Smooth muscle cell (in vitro differentiated cells): Measurements from ENCODE around the gene SORBS2. TPM values are rescaled to one million over a fixed set of nuclear protein-coding genes. Genes with fewer than 3 reads are reported as not detected.

Experiments
- DNase-seq: peaks from one replicate; lab custom pipeline; 2025; ENCODE audit not compliant: unreplicated experiment; lab: John Stamatoyannopoulos, UW
- H2AFZ ChIP-seq: fragments of 200-600 bp; sonication (generic); 2 replicates; pipeline ENCODE4 v1.6.0; 2016; ENCODE audit warnings: antibody characterized with exemption, low read depth, mild to moderate bottlenecking
- H3F3A ChIP-seq: fragments of 200-600 bp; sonication (generic); 2 replicates; pipeline ENCODE4 v1.6.0; 2017; ENCODE audit warnings: antibody characterized with exemption, low read depth
- H3K27ac ChIP-seq: fragments of 200-600 bp; sonication (generic); 2 replicates; pipeline ENCODE4 v1.5.1; 2016; ENCODE audit warnings: low read depth, mild to moderate bottlenecking
- H3K27me3 ChIP-seq: fragments of 200-600 bp; sonication (generic); 2 replicates; pipeline ENCODE4 v1.6.1; 2016; ENCODE audit warnings: low read depth, mild to moderate bottlenecking
- H3K36me3 ChIP-seq: fragments of 200-600 bp; sonication (generic); 2 replicates; pipeline ENCODE4 v1.5.1; 2016; ENCODE audit warnings: low read depth
- H3K4me1 ChIP-seq: fragments of 200-600 bp; sonication (generic); 2 replicates; pipeline ENCODE4 v1.5.1; 2016; ENCODE audit warnings: low read depth
- H3K4me2 ChIP-seq: fragments of 200-600 bp; sonication (generic); 2 replicates; pipeline ENCODE4 v1.6.0; 2016; ENCODE audit warnings: mild to moderate bottlenecking
- H3K4me3 ChIP-seq: fragments of 200-600 bp; sonication (generic); 2 replicates; pipeline ENCODE4 v1.5.1; 2016; ENCODE audit warnings: mild to moderate bottlenecking
- H3K79me2 ChIP-seq: fragments of 200-600 bp; sonication (generic); 2 replicates; pipeline ENCODE4 v1.6.0; 2016; ENCODE audit warnings: low read depth, mild to moderate bottlenecking
- H3K9ac ChIP-seq: fragments of 200-600 bp; sonication (generic); 2 replicates; pipeline ENCODE4 v1.6.0; 2016; ENCODE audit warnings: low read depth
- H3K9me3 ChIP-seq: fragments of 200-600 bp; sonication (generic); replicated peaks from 2 replicates; pipeline ENCODE4 v1.5.1; 2016; ENCODE audit warnings: low read depth
- H4K20me1 ChIP-seq: fragments of 200-600 bp; sonication (generic); 2 replicates; pipeline ENCODE4 v1.6.0; 2016; ENCODE audit warnings: low read depth
- CTCF ChIP-seq: fragments of 200-600 bp; sonication (generic); IDR thresholded peaks from 2 replicates; pipeline ENCODE4 v1.5.1; 2017; ENCODE audit warnings: borderline replicate concordance, mild to moderate bottlenecking, antibody characterized with exemption; ENCODE audit not compliant: insufficient read depth, poor library complexity, severe bottlenecking
- WGBS: methylation state at CpG from one replicate; pipeline ENCODE4 v1.1.7; 2016; ENCODE audit warnings: low lambda C conversion rate; 5-methylcytosine and 5-hydroxymethylcytosine counted together
- polyA plus RNA-seq: library from polyadenylated mRNA; unstranded; fragments of >200 nt; fragmentation: Nextera tagmentation; extraction: Ambion mirVana; gene quantifications from 2 replicates; pipeline ENCODE4 v1.2.1, GENCODE V29; 2016
- total RNA-seq: library from RNA; depleted of rRNA; stranded (reverse); fragments of >200 nt; gene quantifications from 2 replicates; pipeline ENCODE4 v1.2.3, GENCODE V29; 2014

SORBS2 gene
- total and polyA plus RNA-seq, 2 experiments from 2014 or later, result 9.0 to 36.6 TPM

- H3K9ac ChIP-seq, result no peak overlapping the region
- H4K20me1 ChIP-seq, result no peaks in the 10 kb centered on the region
- H3K27me3 ChIP-seq, result no peaks in the 10 kb centered on the region
- DNase-seq, result no peak
- 95% methylated on average over 4 of the region's 4 CpGs for WGBS
- TF ChIP-seq CTCF, result no peak
- no peaks in the 10 kb centered on the region for H3K9me3 ChIP-seq
- H3K4me1 ChIP-seq, result peaks cover 6% of the 10 kb centered on the region
- H3K4me2 ChIP-seq, result no peak overlapping the region
- H3F3A ChIP-seq, result no peaks in the 10 kb centered on the region
- no peaks in the 10 kb centered on the region for H3K79me2 ChIP-seq
- H2AFZ ChIP-seq, result no peak overlapping the region
- no peak overlapping the region for H3K4me3 ChIP-seq
- no peaks in the 10 kb centered on the region for H3K36me3 ChIP-seq
- H3K27ac ChIP-seq, result no peak overlapping the region
Measured at GRCh38 chr4:185735866-185736400, 76.1 kb downstream of the SORBS2 start.

DNA sequence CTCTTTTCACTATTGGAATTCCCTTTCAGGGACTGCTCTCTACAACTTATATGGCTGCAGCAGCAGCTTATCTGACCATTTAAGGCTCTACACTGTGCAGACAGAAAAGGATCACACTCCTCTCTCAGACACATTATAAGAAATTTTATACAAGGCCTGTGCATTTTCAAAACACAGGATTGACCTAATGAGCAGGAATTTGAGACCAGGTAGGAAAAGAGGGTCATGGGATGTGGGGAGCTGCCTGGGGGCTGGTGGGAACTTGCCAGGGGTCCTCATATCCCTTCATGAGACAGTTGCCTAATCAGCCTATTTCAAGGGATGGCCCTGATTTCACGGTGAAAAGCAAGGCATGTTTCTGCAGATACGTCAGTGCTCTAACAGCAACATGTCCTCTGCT lies 77.1 kb downstream of the SORBS2 start:
- no peak overlapping the region for H3K4me3 ChIP-seq
- no peaks in the 10 kb centered on the region for H3K79me2 ChIP-seq
- no peaks in the 10 kb centered on the region for H3K36me3 ChIP-seq
- H2AFZ ChIP-seq, result no peak overlapping the region
- H3K4me2 ChIP-seq, result no peak overlapping the region
- no peaks in the 10 kb centered on the region for H3F3A ChIP-seq
- DNase-seq, result no peak
- TF ChIP-seq CTCF, result no peak
- H4K20me1 ChIP-seq, result no peaks in the 10 kb centered on the region
- H3K27ac ChIP-seq, result no peak overlapping the region
- H3K4me1 ChIP-seq, result peaks cover 11% of the 10 kb centered on the region
- WGBS, result 77% methylated on average over 2 of the region's 2 CpGs
- H3K27me3 ChIP-seq, result no peaks in the 10 kb centered on the region
- no peaks in the 10 kb centered on the region for H3K9me3 ChIP-seq
- H3K9ac ChIP-seq, result no peak overlapping the region

GRCh38 chr4:185734214-185734613 lies 77.8 kb downstream of the SORBS2 start:
- Histone ChIP-seq H3K27me3 (no peaks in the 10 kb centered on the region), H3K27ac (no peak overlapping the region), H2AFZ (no peak overlapping the region), H3K4me2 (no peak overlapping the region), H3K36me3 (no peaks in the 10 kb centered on the region), H3K9ac (no peak overlapping the region), H3F3A (no peaks in the 10 kb centered on the region), H3K4me1 (peaks cover 11% of the 10 kb centered on the region), H4K20me1 (no peaks in the 10 kb centered on the region), H3K79me2 (no peaks in the 10 kb centered on the region), H3K4me3 (no peak overlapping the region), H3K9me3 (no peaks in the 10 kb centered on the region)
- 95% methylated on average over 5 of the region's 5 CpGs for WGBS
- TF ChIP-seq CTCF, result no peak
- DNase-seq, result no peak

DNA sequence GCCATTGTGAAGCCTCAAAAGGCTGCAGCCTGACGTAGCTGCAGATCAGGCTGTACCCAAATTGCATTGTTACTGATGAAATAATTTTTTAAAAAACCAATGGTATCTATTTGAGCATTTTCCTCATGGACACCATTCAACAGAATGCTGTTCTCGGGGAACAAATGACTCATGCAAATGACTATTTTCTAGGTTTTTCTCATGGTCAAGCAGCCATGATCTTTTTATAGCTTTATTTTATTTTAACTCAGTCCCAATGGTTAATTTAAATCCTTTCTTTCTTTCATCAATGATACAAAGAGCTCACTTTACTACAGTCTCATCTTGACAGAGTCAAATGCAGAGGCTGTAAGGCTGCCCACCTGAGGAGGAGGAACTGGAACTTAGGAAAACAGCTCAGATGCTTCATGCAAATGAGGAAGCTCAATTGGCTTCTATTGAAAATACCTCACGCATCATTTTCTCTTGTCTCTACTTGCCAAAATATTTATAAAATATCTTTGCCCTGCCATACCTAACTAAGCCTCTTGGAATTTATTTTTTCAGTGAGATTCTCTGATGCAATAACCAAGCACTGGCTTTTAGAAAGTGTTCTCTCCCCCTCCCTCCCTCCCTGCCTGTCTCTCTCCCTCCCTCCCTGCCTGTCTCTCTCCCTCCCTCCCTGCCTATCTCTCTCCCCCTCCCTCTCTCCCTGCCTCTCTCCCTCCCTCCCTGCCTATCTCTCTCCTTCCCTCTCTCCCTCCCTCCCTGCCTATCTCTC lies 81.0 kb downstream of the SORBS2 start:
- no peak overlapping the region for H3K27ac ChIP-seq
- 80% methylated on average over 3 of the region's 3 CpGs for WGBS
- H3K9ac ChIP-seq, result no peak overlapping the region
- H3K4me1 ChIP-seq, result peaks cover 8% of the 10 kb centered on the region
- no peak overlapping the region for H3K4me3 ChIP-seq
- H3K36me3 ChIP-seq, result no peaks in the 10 kb centered on the region
- H3F3A ChIP-seq, result no peaks in the 10 kb centered on the region
- H3K9me3 ChIP-seq, result no peaks in the 10 kb centered on the region
- no peak for DNase-seq
- H2AFZ ChIP-seq, result no peak overlapping the region
- no peak for TF ChIP-seq CTCF
- no peak overlapping the region for H3K4me2 ChIP-seq
- H4K20me1 ChIP-seq, result no peaks in the 10 kb centered on the region
- H3K79me2 ChIP-seq, result no peaks in the 10 kb centered on the region
- H3K27me3 ChIP-seq, result no peaks in the 10 kb centered on the region
